Epithelial cell of prostate (primary cell): Measurements from ENCODE around the gene OR2H2.

Source experiments
- DNase-seq: peaks from one replicate; pipeline ENCODE4 v3.0.0-alpha.2; 2011; ENCODE audit warnings: low read depth, low spot score
- H3K27ac ChIP-seq: fragments of 450-650 bp; 2 replicates; pipeline ENCODE4 v1.5.1; 2017; ENCODE audit warnings: mild to moderate bottlenecking

OR2H2 gene

GRCh38 chr6:29627755-29628418, 43.0 kb downstream of the OR2H2 start:
- no peak overlapping the region for H3K27ac ChIP-seq
- no peak for DNase-seq

GRCh38 chr6:29628419-29629281, 43.7 kb downstream of the OR2H2 start:
- no peak for DNase-seq

DNA sequence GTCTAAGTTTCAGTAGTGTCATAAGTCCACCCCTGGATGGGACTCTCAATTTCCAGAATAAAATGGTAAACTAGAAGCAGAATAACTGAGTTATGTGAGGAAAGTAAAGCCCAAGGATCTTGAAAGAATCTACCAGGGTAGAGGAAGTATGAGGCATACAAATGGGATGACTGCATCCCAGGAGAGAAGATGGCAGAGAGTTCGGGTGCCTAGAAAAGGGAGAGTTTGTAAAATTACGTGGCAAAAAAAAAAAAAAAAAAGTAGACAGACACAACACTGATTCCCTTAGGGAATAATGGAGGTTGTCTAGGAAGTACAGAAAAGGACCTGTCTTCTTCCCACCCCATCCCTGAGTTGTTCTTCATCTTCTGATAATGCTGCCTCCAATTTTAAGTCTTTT, 44.6 kb downstream of the OR2H2 start:
- no peak for DNase-seq
- H3K27ac ChIP-seq = no peak overlapping the region

More at GRCh38 chr6:29628419-29629281, 43.7 kb downstream of the OR2H2 start:
- no peak overlapping the region for H3K27ac ChIP-seq

DNA sequence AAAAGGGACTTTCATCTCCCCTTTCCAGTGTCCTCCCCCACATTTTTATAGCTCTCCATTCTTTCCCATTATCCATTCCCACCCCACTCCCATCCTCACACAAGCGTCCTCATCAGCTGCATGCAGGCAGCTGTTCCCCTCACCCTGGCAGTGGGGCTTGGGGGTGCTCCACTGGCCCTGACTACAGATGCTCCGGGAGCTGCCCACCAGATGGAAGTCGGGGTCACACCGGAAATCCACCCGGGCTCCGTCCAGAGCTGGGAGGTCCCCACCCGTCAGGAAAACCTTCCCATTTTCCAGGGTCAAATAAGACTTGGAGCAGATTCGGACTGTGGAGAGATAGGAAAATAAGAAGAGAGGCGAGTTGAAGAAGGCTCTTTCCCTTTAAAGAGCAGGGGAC, 45.4 kb downstream of the OR2H2 start:
- DNase-seq = no peak

GRCh38 chr6:29631209-29631810, 46.4 kb downstream of the OR2H2 start:
- DNase-seq = no peak
- H3K27ac ChIP-seq = no peak overlapping the region

More for the DNA sequence above, 45.4 kb downstream of the OR2H2 start:
- no peak overlapping the region for H3K27ac ChIP-seq

GRCh38 chr6:29631860-29632731, 47.2 kb downstream of the OR2H2 start:
- DNase-seq = no peak

DNA sequence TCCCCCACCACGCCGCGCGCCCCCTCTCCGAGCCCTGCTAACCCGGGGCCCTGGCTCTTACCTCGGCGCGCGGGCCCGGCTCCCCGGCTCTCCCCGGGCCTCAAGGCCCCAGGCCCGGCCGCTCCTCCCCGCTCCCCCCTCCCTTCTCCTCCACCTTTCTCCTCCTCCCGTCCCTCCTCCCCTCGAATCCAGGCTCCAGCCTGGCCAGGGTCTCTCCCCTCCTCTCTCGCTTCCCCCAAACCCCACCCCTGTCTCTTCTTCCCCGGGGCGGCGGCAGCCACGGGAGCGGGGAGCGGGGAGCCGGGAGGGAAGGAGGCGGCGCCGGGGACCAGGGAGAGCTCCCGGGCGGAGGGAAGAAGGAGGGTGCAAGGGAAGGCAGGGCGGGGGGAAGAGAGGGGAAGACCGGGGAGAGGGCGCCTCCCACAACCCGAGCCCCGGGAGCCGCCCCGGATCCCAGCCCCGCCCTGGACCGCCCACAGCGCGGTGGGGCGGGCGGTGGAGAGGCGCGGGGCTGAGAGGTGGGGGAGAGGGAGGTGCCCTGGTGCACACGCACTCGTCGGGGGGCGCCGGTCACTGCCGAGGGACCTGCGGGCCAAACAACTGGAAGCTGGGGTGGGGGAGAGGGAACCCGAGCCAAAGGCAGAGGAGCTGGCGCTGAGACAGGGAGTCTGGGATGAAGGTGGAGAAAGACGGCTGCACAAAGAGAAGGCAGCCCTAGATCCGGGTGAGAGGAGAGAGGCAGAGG, 48.0 kb downstream of the OR2H2 start, which contains the start of gene GABBR1:
GABBR1 (minus strand) TSS at position 395 of the 745 bp plus-strand sequence. CDS start 798 bp downstream, outside the sequence.
- peak within 1 kb of the TSS; percentile 50 for H3K27ac ChIP-seq
- no peak for DNase-seq

More at GRCh38 chr6:29631860-29632731, 47.2 kb downstream of the OR2H2 start:
- H3K27ac ChIP-seq = peak overlapping the region; percentile 50

DNA sequence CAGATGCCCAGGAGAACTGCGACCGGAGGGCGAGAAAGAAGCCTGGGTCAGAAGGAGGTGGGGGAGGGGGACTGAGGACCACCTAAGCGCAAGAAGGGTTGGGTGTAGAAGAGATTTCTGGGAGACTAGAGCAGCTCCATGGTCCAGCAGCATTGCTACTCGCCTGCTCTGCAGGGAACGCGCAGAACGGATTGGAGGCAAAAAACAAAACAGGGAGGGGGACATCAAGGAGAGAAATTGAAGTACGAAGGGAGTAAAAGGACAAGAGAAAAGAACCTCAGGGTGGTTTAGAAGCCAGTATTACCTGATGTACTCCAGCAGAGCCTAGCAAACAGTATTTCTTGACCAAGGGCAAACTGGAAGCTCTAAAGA, 48.6 kb downstream of the OR2H2 start:
- no peak for DNase-seq
- peak overlapping the region; percentile 50 for H3K27ac ChIP-seq

DNA sequence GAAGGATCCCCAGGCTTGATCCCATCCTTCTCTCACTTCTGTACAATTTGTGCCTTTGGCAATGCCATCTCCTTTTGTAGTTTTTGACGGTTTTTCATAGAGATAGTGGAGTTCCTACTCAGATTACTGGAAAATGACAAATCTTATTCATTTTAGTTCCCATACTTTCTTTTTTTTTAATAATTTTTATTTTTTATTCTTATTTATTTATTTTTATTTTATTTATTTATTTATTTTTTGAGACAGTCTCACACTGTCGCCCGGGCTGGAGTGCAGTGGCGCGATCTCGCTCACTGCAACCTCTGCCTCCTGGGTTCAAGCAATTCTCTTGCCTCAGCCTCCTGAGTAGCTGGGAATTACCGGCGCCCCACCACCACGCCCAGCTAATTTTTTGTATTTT, 52.3 kb downstream of the OR2H2 start:
- H3K27ac ChIP-seq = no peak overlapping the region
- DNase-seq = no peak
